ENCODE measurements around the gene JMJD8.

The JMJD8 gene

GRCh38 chr16:722835-723633 is 38.9 kb upstream of the JMJD8 start:
- DNase-seq = no peak

- no peak for DNase-seq
Observed at GRCh38 chr16:721765-722540, 37.8 kb upstream of the JMJD8 start.

- DNase-seq = peak; percentile 75 to 92 (median 84)
Observed at GRCh38 chr16:720990-721764, 37.0 kb upstream of the JMJD8 start, which contains the start of gene ANTKMT. TSS of gene ANTKMT (plus strand) at chr16:721146. CDS start at chr16:721275, 129 bp downstream.

DNA sequence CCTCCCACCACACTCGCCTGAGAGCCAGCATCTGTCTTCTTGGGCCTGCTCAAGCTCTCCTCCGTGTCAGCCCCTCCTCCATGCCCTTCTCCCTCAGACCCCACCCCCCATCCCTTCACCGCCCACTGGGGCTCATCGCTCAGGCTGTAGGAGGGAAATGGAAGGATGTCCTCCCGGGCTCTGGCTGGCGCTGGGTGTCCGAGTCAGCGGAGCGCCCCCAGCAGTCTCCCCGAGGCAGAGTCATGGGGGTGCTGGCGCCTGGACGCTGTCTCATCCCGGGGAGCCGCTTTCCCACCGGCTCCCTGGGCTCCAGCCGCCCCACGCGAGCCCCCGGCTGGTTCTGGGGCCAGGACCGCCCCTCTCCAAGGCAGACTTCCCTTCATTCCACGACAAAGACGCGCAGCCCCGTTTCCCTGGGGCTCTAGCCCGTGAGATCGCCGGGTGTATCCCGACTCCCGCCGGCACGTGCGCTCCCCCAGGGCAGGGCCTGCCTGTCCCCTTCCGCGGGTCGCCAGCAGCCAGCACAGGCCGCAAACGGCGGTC is 36.4 kb upstream of the JMJD8 start:
- peak; percentile 46 to 75 (median 60) for DNase-seq

DNA sequence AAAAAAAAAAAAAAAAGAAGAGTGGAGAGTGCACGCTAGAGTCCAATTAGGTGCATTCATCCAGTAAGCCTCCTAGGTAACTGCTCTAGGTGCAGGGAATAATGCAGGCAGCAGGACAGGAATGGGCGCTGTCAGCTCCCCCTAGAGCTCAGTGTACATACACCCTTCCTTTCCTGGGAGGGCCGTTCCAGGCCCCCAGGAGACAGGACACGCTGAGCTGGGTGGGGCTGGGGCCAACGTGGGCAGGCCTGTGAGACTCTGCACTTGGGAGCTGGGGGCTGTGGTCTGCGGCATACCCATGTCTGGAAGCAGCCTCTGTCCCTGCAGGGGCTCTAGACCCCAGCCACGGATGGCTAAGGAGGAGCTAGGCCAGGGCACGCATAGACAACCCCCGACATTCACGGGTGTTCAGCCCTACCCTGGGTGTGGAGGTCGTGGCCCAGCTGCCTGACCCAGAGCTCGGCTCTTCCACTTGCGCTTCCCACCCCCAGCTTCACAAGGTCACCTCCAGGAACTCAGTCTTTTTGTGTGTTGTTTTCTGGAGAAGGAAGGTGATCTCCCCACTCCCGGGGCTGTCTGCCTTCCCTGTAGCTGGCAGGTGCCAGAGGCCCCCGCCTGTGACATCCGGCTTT is 35.8 kb upstream of the JMJD8 start:
- no peak for DNase-seq

DNA sequence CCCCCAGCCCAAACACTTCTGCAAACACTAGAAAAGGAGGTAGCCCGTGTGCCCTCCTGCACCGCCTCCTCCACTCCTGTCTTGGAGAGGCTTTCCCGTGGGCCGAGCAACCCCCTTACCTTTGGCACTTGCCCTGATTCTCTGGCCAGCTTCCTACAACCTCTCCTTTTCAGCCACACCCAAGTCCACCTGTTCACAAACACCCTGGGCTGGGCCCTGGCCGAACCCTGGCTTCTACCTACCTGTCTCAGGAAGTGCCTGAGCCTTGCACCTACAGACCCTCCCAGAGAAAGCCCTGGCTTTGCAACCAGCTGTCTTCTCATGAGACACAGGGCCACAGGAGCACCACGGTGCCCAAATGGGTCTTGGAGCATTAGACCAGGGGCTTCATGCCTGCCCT is 34.8 kb upstream of the JMJD8 start:
- DNase-seq = no peak

GRCh38 chr16:718389-718788 is 34.3 kb upstream of the JMJD8 start:
- no peak for DNase-seq

GRCh38 chr16:717450-718245 is 33.5 kb upstream of the JMJD8 start:
- DNase-seq = no peak

GRCh38 chr16:716768-717325 is 32.7 kb upstream of the JMJD8 start:
- no peak for DNase-seq

- no peak for DNase-seq
Observed at GRCh38 chr16:716200-716568, 32.0 kb upstream of the JMJD8 start.

DNA sequence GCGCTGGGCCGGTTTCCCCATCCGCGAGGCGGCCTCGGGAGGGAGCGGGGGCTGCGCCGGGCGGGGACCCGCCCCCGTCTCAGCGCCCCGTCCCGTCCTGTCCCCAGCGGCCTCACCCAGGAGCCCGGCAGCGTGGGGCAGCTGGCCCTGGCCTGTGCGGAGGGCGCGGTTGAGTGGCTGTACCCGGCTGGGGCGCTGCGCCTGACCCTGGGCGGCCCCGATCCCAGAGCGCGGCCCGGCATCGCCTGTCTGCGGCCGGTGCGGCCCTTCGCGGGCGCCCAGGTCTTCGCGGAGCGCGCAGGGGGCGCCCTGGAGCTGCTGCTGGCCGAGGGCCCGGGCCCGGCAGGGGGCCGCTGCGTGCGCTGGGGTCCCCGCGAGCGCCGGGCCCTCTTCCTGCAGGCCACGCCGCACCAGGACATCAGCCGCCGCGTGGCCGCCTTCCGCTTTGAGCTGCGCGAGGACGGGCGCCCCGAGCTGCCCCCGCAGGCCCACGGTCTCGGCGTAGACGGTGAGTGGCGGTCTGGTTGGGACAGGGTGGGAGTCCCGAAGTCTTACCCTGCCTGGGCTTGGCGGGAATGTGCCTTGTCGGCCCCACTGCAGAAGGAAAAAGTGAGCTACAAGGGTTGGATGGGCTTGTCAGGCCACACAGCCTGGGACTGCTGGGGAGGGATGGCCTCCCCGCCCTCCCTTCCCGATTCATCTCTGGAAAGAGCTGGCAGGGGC is 31.5 kb upstream of the JMJD8 start:
- DNase-seq = peak in 3 of 4 experiments; percentile 11 to 57 (median 36)

GRCh38 chr16:714558-715476 is 30.7 kb upstream of the JMJD8 start, which contains the start of gene METRN:
TSS of gene METRN (plus strand) at chr16:715118. CDS start at chr16:715290, 172 bp downstream.
- peak; percentile 88 to 97 (median 93) for DNase-seq

GRCh38 chr16:714079-714478 is 29.9 kb upstream of the JMJD8 start:
- no peak for DNase-seq

- DNase-seq = peak; percentile 61 to 82 (median 72)
Observed at GRCh38 chr16:712740-713250, 28.7 kb upstream of the JMJD8 start.

DNA sequence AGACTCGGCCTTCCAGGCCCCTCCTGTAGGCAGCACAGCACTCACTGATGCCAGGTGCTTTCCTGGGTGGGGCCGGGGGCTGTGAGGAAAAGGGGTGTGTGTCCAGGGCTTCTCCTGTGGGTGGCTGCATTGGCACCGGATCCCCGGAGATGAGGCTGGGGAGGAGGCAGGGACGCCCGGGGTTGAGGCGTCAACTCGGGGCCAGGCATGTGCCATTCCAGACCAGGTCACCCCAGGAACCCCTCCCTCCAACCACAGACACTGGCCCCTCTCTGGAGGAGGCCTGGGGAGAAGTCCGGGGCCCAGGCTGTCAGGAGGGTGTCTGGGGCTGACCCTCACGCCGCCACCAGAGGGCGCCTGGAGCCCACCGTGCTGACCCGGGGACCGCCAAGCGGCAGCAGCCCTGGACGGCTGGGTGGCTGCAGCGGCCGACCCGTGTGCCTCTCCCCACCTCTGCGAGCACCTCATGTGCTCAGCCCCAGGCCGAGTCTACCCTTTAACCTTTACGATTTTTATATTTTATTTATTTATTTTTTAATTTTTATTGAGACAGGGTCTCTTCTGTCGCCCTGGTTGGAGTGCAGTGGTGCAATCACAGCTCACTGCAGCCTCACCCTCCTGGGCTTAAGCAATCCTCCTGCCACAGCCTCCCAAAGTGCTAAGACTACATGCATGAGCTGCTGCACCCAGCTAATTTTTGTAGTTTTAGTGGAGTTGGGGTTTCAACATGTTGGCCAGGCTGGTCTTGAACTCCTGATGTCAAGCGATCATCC is 27.6 kb upstream of the JMJD8 start:
- peak; percentile 80 to 93 (median 89) for DNase-seq

DNA sequence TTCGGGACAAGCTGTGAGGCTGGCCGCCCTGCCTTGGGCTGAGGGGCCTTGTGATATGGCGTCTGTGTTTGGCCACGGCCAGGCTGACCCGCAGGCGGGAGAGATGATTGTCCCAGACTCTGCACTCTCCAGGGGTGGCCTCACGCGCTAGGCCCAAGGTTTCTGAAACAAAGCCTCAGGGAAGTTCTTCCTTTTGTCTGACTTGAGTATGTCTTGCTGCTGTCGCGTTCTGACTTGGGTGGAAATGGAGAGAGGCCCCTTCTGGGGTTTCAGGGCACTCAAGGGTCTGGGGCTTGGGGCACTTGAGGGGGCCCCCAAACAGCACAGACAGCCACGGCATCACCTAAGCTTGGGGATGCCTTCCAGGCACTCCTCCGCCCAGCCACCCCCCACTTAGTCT is 26.9 kb upstream of the JMJD8 start:
- no peak for DNase-seq

DNA sequence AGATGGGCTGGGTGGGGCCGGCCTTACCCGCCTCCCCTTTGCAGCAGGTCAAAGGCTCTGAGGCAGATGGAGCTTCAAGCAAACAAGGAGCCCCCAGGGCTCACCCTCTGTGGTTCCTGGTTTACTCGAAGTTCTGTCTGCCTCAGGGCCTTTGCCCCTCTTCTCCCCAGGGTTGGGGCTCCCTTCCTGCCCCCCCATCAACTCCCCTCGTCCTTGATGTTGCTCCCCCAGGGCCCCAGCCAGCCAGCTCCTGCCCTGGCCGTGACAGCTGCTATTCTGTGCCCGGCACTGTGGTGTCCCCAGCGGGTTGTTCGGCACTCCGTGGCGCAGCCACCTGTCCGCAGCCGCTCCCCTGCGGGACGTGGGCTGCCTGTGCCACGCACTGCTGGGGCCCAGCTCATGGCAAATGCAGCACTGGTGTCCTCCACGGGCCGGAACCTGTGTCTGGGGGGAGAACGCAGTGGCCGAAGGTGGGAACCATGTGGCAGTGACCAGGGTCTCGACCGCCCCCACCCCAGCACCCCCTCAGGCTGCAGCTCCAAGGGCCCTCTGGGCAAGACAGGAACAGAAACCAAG is 26.5 kb upstream of the JMJD8 start:
- no peak for DNase-seq
